NCI-H460 (cell line): ENCODE data around the gene ROR1. TPM values are rescaled to one million over a fixed set of nuclear protein-coding genes. Genes with fewer than 3 reads are reported as not detected.
"Not testable (repeated sequence)": the region's sequence is repeated elsewhere in the genome, so short reads cannot be mapped to it uniquely, and the experiment has no call there.

Source experiments
- DNase-seq: peaks from one replicate; pipeline ENCODE4 v3.0.0-alpha.2; 2016; ENCODE audit warnings: low read depth; ENCODE audit errors: extremely low read depth
- total RNA-seq: library from RNA; depleted of rRNA; stranded (reverse); fragments of >200 nt; shearing (Covaris generic); gene quantifications from 2 replicates; pipeline ENCODE4 v1.2.3, GENCODE V29; 2014

Gene ROR1
- total RNA-seq, 1 experiment from 2014 or later: 1.6 TPM

GRCh38 chr1:64187646-64188045, 413.8 kb downstream of the ROR1 start:
- DNase-seq: no peak

DNA sequence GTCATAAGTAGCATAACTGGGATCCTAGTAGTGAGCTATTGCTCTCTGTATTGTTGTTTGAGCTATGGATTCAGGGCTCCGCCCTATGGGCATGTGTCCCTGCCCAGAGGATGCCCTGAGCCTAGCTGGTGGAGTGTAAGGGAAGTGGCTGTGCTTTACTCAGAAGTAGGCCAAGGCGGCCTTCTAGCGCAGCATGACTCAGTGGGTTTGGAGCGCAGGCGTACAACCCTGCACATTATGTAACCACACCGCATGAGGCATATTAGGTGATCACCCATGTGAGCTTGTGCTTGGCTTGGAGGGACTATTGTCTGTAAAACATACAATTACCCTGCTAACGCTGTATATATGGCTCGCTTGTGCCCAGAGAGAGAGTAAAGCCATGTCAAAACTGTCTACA, 418.5 kb downstream of the ROR1 start:
- no peak for DNase-seq

GRCh38 chr1:64194168-64195080, 420.6 kb downstream of the ROR1 start:
- DNase-seq: no peak

GRCh38 chr1:64195081-64195395, 421.2 kb downstream of the ROR1 start:
- DNase-seq: no peak

- no peak for DNase-seq
These were observed 422.5 kb downstream of the ROR1 start for GRCh38 chr1:64196074-64196870.

DNA sequence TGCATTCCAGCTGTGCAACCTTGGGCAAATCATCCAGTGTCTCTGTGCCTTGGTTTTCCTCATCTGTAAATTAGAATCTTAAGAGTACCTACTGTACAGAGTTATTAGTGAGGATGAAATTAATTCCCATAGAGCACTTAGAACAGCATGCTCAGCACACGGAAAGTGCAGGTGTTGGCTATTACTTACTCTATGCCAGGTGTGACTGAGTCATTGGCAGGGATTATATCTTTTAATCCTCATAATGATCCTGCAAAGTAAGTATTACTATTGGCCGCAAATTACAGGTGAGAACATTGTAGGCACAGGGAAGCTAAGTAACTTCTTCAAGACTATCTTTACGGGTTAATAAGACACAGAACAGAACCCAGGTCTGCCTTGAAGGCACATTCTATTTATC, 423.3 kb downstream of the ROR1 start:
- no peak for DNase-seq

DNA sequence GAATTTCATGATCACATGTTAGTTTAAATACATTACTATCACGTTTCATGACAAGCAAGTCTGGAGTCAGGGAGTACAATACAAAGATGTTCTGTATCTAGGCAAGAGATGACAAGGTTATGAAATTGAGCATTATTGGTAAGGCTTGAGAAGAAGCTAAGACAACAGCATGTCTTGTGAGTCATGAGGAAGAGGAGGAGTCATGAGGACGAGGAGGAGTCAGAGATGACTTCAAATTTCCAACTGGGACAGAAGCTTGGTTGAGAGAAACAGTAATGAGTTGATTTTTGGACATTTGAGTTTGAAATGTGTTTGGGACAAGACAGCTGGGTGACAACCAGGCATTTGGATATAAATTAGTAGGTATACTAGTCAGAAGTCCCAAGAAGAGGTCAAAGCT, 425.3 kb downstream of the ROR1 start:
- no peak for DNase-seq

GRCh38 chr1:64200064-64200463, 426.2 kb downstream of the ROR1 start:
- DNase-seq: no peak

- no peak for DNase-seq
These were observed 429.6 kb downstream of the ROR1 start, which contains the start of gene UBE2U for GRCh38 chr1:64203420-64203819. Gene UBE2U (plus strand): TSS chr1:64203623. CDS start chr1:64204051, 428 bp downstream.

DNA sequence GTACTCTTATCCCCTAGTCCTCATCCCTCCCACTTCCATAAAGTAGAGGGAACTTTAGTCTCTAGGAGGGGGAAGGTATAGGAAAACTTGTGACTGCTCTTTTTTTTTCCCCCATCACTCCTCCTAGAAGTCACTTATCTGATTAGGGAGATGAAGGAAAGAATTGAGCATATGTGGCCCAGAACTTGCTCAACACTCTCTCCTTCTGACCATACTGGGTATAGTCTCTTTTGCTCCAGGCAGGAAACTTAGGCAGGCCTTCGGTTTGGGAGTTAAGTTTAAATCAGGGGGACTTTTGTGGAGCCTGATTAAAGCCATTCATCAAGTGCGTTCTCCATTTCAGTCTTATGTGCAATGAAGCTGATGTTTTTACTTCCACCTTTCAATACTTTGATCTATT, 435.4 kb downstream of the ROR1 start:
- no peak for DNase-seq

DNA sequence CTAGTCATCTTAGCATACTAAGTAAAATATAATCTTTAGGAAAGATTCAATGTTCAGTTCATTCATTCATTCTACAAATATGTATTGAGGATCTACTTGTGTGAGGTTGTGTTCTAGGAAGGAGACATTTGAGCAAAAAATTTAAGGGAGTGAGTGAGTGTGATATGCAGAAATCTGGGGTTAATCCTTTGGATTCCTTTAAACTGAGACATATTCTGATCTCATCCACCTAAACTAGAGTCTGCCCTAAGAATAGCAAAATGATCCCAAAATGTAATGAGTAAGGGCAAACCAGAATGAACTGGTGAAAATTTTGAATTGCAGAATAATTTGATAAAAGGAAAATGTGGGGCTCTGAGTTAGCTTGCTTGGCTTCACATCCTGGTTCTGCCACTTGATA, 438.2 kb downstream of the ROR1 start:
- no peak for DNase-seq

- no peak for DNase-seq
These were observed 441.8 kb downstream of the ROR1 start for GRCh38 chr1:64215576-64215975.

DNA sequence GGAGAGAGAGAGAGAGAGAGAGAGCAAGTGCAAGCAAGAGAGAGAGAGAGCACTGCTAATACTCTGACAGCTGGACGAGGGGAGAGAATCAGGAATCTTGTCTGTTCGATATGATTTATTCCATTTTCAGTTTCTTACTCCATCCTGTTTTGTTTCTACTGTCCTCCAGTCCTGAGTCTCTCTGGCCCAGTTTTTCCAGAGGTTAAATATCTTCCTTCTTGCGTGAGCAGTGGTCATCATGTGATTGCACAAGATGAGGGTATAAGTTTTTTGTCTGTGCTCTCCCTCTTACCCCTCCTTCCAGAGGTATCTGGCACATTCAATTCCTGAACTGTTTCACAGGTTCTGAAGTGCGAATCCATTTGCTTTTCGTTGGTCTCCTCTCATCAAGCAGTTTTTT, 446.4 kb downstream of the ROR1 start:
- no peak for DNase-seq

DNA sequence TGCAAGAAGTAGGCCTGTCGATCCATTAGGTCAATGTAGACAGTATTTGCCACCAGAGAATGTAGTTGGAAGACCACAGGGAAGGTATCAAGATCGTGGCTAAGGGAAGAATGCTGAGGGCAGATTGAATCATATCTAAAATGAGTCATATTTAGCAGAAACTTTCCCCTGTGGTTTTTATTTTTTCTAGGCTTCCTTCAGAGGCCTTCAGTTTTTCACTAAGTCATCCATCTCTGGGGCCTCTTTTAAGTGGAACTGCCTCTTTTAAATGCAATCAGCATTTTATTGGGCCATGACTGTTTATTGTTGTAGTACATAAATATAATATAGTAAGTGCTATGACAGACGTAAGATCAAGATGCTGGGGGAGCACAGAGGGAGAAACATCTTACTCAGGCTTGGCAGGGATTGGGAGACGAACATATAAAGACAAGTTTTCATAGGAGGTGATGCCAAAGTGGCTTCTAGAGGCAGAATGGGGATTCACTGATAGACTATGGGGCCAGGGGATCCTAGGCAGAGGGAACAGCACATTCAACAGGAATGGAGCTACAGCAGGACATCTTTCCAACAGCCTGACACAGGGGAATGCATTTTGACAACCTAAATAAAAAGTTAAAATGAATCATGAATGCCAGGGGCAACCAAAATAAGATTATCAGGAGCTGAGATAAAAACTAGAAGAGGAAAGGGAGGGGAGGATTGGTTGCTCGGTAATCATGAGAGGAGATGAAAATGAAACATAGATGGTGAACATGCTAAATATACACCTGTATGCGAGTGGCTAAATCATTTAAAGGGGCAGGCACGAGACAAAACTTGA, 449.7 kb downstream of the ROR1 start:
- no peak for DNase-seq

GRCh38 chr1:64224236-64224635, 450.4 kb downstream of the ROR1 start:
- DNase-seq: not testable (repeated sequence)

GRCh38 chr1:64228167-64228957, 454.5 kb downstream of the ROR1 start:
- DNase-seq: no peak

- no peak for DNase-seq
These were observed 455.5 kb downstream of the ROR1 start for GRCh38 chr1:64229307-64229706.
